Naive thymus-derived CD4-positive, alpha-beta T cell (primary cell): ENCODE data around the gene SECISBP2. TPM values are rescaled to one million over a fixed set of nuclear protein-coding genes. Genes with fewer than 3 reads are reported as not detected.
A peak's percentile ranks its signal among the peaks of the same experiment; 100 is the strongest.

Experiments used
- ATAC-seq: fragments of 150-1000 bp; cut with Tn5 transposase; 2 replicates; pipeline ENCODE4 v1.10.0; 2021; ENCODE audit warnings: mild to moderate bottlenecking, moderate library complexity
- CTCF ChIA-PET: fragments of 350-600 bp; sonication (Branson Sonifier 250); formaldehyde crosslinking; loops from one replicate; lab custom pipeline; 2021; ENCODE audit warnings: antibody characterized with exemption; lab: Charles Lee
- POLR2A ChIA-PET: fragments of 350-600 bp; sonication (Branson Sonifier 250); formaldehyde crosslinking; loops from one replicate; lab custom pipeline; 2021; ENCODE audit warnings: antibody characterized with exemption, inconsistent platforms; lab: Charles Lee
- DNase-seq, 9 donors: peaks; one replicate each; pipeline versions ENCODE4 v3.0.0 to v3.0.0-alpha.2; 2020 to 2022; ENCODE audit warnings: mixed read lengths in 1 of 9
- H3K27ac ChIP-seq: one replicate; pipeline ENCODE4 v1.7.0; 2013; ENCODE audit warnings: mild to moderate bottlenecking, low read depth, low read length, moderate library complexity
- H3K27me3 ChIP-seq, 2 donors: one replicate each; pipeline ENCODE4 v1.7.0; 2013; ENCODE audit warnings: low read length in 2 of 2, mild to moderate bottlenecking in 2 of 2, moderate library complexity in 2 of 2; ENCODE audit not compliant: control insufficient read depth in 2 of 2, insufficient read depth in 2 of 2
- H3K36me3 ChIP-seq, 3 experiments: 1 replicate in 2 of 3; 2 replicates in 1 of 3; pipeline ENCODE4 v1.7.0; 2013; ENCODE audit warnings: low read length in 3 of 3, mild to moderate bottlenecking in 3 of 3, moderate library complexity in 1 of 3; ENCODE audit not compliant: insufficient read depth in 3 of 3, control insufficient read depth in 2 of 3
- H3K4me1 ChIP-seq, 2 donors: one replicate each; pipeline ENCODE4 v1.7.0; 2013; ENCODE audit warnings: low read length in 2 of 2, mild to moderate bottlenecking in 2 of 2, moderate library complexity in 1 of 2; ENCODE audit not compliant: control insufficient read depth in 2 of 2, insufficient read depth in 2 of 2
- H3K4me3 ChIP-seq: 2 replicates; pipeline ENCODE4 v1.7.0; 2013; ENCODE audit warnings: mild to moderate bottlenecking, low read length
- H3K9me3 ChIP-seq, 3 experiments: 1 replicate in 2 of 3; 2 replicates in 1 of 3; pipeline ENCODE4 v1.7.0; 2013; ENCODE audit warnings: low read length in 3 of 3; ENCODE audit not compliant: control insufficient read depth in 2 of 3
- H3K27ac Mint-ChIP-seq, 9 donors: one replicate each; pipeline ENCODE4 v1.8.0; 2020 to 2022; ENCODE audit warnings: mixed read lengths in 9 of 9, mild to moderate bottlenecking in 8 of 9, moderate library complexity in 5 of 9, inconsistent platforms in 2 of 9
- H3K27me3 Mint-ChIP-seq, 5 donors: one replicate each; pipeline ENCODE4 v1.8.0; 2021 to 2022; ENCODE audit warnings: mixed read lengths in 5 of 5, mild to moderate bottlenecking in 1 of 5
- H3K36me3 Mint-ChIP-seq, 5 donors: one replicate each; pipeline ENCODE4 v1.8.0; 2020 to 2022; ENCODE audit warnings: mixed read lengths in 5 of 5, mild to moderate bottlenecking in 3 of 5, inconsistent platforms in 1 of 5
- H3K4me1 Mint-ChIP-seq, 7 donors: one replicate each; pipeline ENCODE4 v1.8.0; 2020 to 2022; ENCODE audit warnings: mixed read lengths in 7 of 7, mild to moderate bottlenecking in 3 of 7, inconsistent platforms in 1 of 7
- H3K4me3 Mint-ChIP-seq, 10 donors: one replicate each; pipeline ENCODE4 v1.8.0; 2020 to 2022; ENCODE audit warnings: mild to moderate bottlenecking in 10 of 10, mixed read lengths in 10 of 10, moderate library complexity in 6 of 10, inconsistent platforms in 2 of 10
- H3K9me3 Mint-ChIP-seq, 11 donors: one replicate each; pipeline ENCODE4 v1.8.0; 2020 to 2022; ENCODE audit warnings: mixed read lengths in 11 of 11, mild to moderate bottlenecking in 4 of 11, inconsistent platforms in 1 of 11, moderate library complexity in 1 of 11
- intact Hi-C, 2 donors: fragments of 100-400 bp; cut with micrococcal nuclease; formaldehyde crosslinking; loops; one replicate each; pipeline ENCODE4 v1.15.1; 2023
- polyA plus RNA-seq, 2 donors: library from polyadenylated mRNA; unstranded; fragments of 300-500 nt; fragmentation: Illumina TruSeq; gene quantifications; one replicate each; pipeline ENCODE4 v1.2.3, GENCODE V29; 2021
- total RNA-seq, 6 experiments: library from RNA in 5 of 6; stranded (reverse) in 5 of 6; gene quantifications; 1 replicate in 5 of 6; 2 replicates in 1 of 6; pipeline ENCODE4 v1.2.3 and lab custom pipeline; 2021 to 2026

Gene SECISBP2
- total and polyA plus RNA-seq, 7 experiments from 2014 or later, result 20.1 to 130 (median 100) TPM

GRCh38 chr9:89323390-89323789 is 5.1 kb downstream of the SECISBP2 start:
- Mint-ChIP-seq H3K9me3 (no peaks in the 10 kb centered on the region), H3K27ac (peak overlapping the region in 6 of 9 donors; percentile 17 to 91 (median 41)), H3K36me3 (peaks cover 4 to 27% (median 19%) of the 10 kb centered on the region in 5 donors), H3K4me1 (peaks cover 32 to 74% (median 69%) of the 10 kb centered on the region in 7 donors), H3K4me3 (peak overlapping the region in 4 of 10 donors; percentile 30 to 89 (median 57)), H3K27me3 (no peaks in the 10 kb centered on the region)
- Histone ChIP-seq H3K27ac (peak overlapping the region; percentile 7), H3K27me3 (no peaks in the 10 kb centered on the region), H3K4me1 (peaks cover 20 to 30% of the 10 kb centered on the region in 2 donors), H3K4me3 (no peak overlapping the region), H3K36me3 (peaks cover 5 to 33% (median 12%) of the 10 kb centered on the region in 3 experiments), H3K9me3 (no peaks in the 10 kb centered on the region)
- POLR2A ChIA-PET, result no interaction called here
- intact Hi-C loops, result no loop called here
- CTCF ChIA-PET, result no interaction called here
- ATAC-seq (no peak), DNase-seq (no peak)

- ChIA-PET CTCF (interaction anchor here (2.0 kb wide), 1 partner anchor 223 kb away, joined by 6 read pairs; no protein-coding TSS in a partner anchor), POLR2A (no interaction called here)
- intact Hi-C loops, result loop anchor here in 1 of 2 donors (2.0 kb wide), 1 partner anchor 15 kb away; no protein-coding TSS in a partner anchor
- Histone ChIP-seq H3K9me3 (no peaks in the 10 kb centered on the region), H3K4me1 (peaks cover 5 to 13% of the 10 kb centered on the region in 2 donors), H3K27ac (no peak overlapping the region), H3K36me3 (peaks cover 21 to 49% (median 28%) of the 10 kb centered on the region in 3 experiments), H3K27me3 (no peaks in the 10 kb centered on the region), H3K4me3 (no peak overlapping the region)
- Mint-ChIP-seq H3K9me3 (no peaks in the 10 kb centered on the region), H3K36me3 (peaks cover 10 to 35% (median 20%) of the 10 kb centered on the region in 5 donors), H3K4me1 (peaks cover 25 to 56% (median 51%) of the 10 kb centered on the region in 7 donors), H3K27me3 (no peaks in the 10 kb centered on the region), H3K4me3 (no peak overlapping the region), H3K27ac (no peak overlapping the region)
- ATAC-seq (no peak), DNase-seq (no peak)
These were observed 7.4 kb downstream of the SECISBP2 start for GRCh38 chr9:89325733-89326132.

DNA sequence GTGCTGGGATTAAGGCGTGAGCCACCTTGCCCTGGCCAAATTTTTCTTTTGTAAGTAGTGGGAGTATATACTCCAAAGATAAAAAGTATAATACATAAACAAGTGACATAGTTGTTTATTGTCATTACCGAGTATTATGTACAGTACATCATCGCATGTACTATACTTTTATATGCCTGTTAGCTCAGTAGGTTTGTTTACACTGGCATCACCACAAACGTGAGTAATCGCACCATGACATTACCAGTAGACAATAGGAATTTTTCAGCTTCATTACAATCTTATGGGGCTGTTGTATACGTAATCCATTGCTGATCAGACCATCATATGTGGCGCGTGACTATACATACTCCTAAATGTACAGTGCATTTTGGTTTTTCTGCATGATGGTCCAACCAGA is 9.8 kb downstream of the SECISBP2 start:
- DNase-seq, result no peak
- H3K36me3 Mint-ChIP-seq, result peaks cover 7 to 30% (median 16%) of the 10 kb centered on the region in 5 donors
- CTCF ChIA-PET, result no interaction called here

GRCh38 chr9:89329917-89330316 is 11.6 kb downstream of the SECISBP2 start:
- DNase-seq, result no peak
- Mint-ChIP-seq H3K4me1 (peaks cover 2 to 20% (median 14%) of the 10 kb centered on the region in 7 donors), H3K9me3 (peaks cover 0 to 2% (median 0%) of the 10 kb centered on the region in 11 donors), H3K27me3 (no peaks in the 10 kb centered on the region), H3K27ac (peak overlapping the region in 1 of 9 donors; percentile 24), H3K36me3 (peaks cover 12 to 42% (median 26%) of the 10 kb centered on the region in 5 donors), H3K4me3 (no peak overlapping the region)
- Histone ChIP-seq H3K27me3 (no peaks in the 10 kb centered on the region), H3K4me1 (no peaks in the 10 kb centered on the region), H3K36me3 (peaks cover 39 to 82% (median 42%) of the 10 kb centered on the region in 3 experiments), H3K27ac (no peak overlapping the region), H3K4me3 (no peak overlapping the region), H3K9me3 (no peaks in the 10 kb centered on the region)
- intact Hi-C loops, result no loop called here
- POLR2A ChIA-PET, result no interaction called here
- CTCF ChIA-PET, result no interaction called here
- ATAC-seq, result no peak

More for the DNA sequence above, 9.8 kb downstream of the SECISBP2 start:
- Histone ChIP-seq H3K9me3 (no peaks in the 10 kb centered on the region), H3K27me3 (no peaks in the 10 kb centered on the region), H3K36me3 (peaks cover 31 to 70% (median 34%) of the 10 kb centered on the region in 3 experiments), H3K4me1 (peaks cover 4 to 5% of the 10 kb centered on the region in 2 donors), H3K27ac (no peak overlapping the region), H3K4me3 (no peak overlapping the region)
- no peaks in the 10 kb centered on the region for H3K27me3 Mint-ChIP-seq
- H3K4me1 Mint-ChIP-seq, result peaks cover 12 to 38% (median 28%) of the 10 kb centered on the region in 7 donors
- peaks cover 0 to 2% (median 0%) of the 10 kb centered on the region in 11 donors for H3K9me3 Mint-ChIP-seq
- intact Hi-C loops, result no loop called here
- no peak overlapping the region for H3K4me3 Mint-ChIP-seq
- no peak overlapping the region for H3K27ac Mint-ChIP-seq
- POLR2A ChIA-PET, result no interaction called here
- ATAC-seq, result no peak

DNA sequence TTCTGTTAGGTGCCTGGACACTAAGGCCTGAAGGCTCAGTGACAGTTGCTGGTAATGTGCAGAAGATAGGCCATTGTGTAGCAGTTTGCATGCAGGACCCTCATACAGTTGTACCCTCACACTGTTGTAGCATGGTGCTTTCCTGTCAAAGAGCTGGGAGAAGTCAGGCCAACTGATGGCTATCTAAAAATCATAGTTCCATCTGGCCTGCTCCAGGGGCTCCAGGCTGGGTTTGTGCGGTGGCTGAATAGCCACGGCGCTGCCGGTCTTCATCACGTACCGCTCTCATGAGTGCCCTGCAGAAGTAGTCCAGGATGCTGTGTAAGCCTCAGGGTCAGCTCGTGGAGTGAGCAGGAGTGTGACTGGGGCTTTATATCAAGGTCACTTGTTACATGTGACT is 12.2 kb downstream of the SECISBP2 start:
- Histone ChIP-seq H3K4me3 (no peak overlapping the region), H3K27ac (no peak overlapping the region), H3K4me1 (no peaks in the 10 kb centered on the region), H3K9me3 (no peaks in the 10 kb centered on the region), H3K36me3 (peaks cover 39 to 87% (median 46%) of the 10 kb centered on the region in 3 experiments), H3K27me3 (no peaks in the 10 kb centered on the region)
- H3K4me1 Mint-ChIP-seq, result peaks cover 2 to 14% (median 8%) of the 10 kb centered on the region in 7 donors
- no peak overlapping the region for H3K27ac Mint-ChIP-seq
- intact Hi-C loops, result no loop called here
- no peaks in the 10 kb centered on the region for H3K27me3 Mint-ChIP-seq
- DNase-seq (no peak), ATAC-seq (no peak)
- H3K9me3 Mint-ChIP-seq, result peaks cover 0 to 2% (median 0%) of the 10 kb centered on the region in 11 donors
- CTCF ChIA-PET, result no interaction called here
- POLR2A ChIA-PET, result no interaction called here
- no peak overlapping the region for H3K4me3 Mint-ChIP-seq
- peaks cover 12 to 45% (median 26%) of the 10 kb centered on the region in 5 donors for H3K36me3 Mint-ChIP-seq

- Histone ChIP-seq H3K27me3 (no peaks in the 10 kb centered on the region), H3K9me3 (no peaks in the 10 kb centered on the region), H3K4me1 (no peaks in the 10 kb centered on the region), H3K4me3 (no peak overlapping the region), H3K36me3 (peaks cover 40 to 88% (median 45%) of the 10 kb centered on the region in 3 experiments), H3K27ac (no peak overlapping the region)
- H3K9me3 Mint-ChIP-seq, result peaks cover 0 to 2% (median 0%) of the 10 kb centered on the region in 11 donors
- DNase-seq (no peak), ATAC-seq (no peak)
- H3K36me3 Mint-ChIP-seq, result peaks cover 14 to 78% (median 57%) of the 10 kb centered on the region in 5 donors
- ChIA-PET CTCF (no interaction called here), POLR2A (no interaction called here)
- intact Hi-C loops, result loop anchor here in 1 of 2 donors (2.0 kb wide), 2 partner anchors 13 to 21 kb away; partner anchors contain the start of gene SECISBP2
- H3K4me1 Mint-ChIP-seq, result peaks cover 8 to 27% (median 17%) of the 10 kb centered on the region in 7 donors
- peak overlapping the region in 2 of 9 donors; percentile 23 to 51 for H3K27ac Mint-ChIP-seq
- no peaks in the 10 kb centered on the region for H3K27me3 Mint-ChIP-seq
- H3K4me3 Mint-ChIP-seq, result no peak overlapping the region
These were observed 21.5 kb downstream of the SECISBP2 start for GRCh38 chr9:89339807-89340206.
